ENCODE measurements around the gene NFIA. TPM values are rescaled to one million over a fixed set of nuclear protein-coding genes. Genes with fewer than 3 reads are reported as not detected.

Gene NFIA
- total and polyA plus RNA-seq, 2 of the 13 experiments (the other 11 are each of a cell fraction or from before 2014, with no cell fraction given) = 14.7 to 28.5 TPM

- Histone ChIP-seq H3K36me3 (replicated peaks in 1 of 2; ENCODE audit: control insufficient read depth in 1 of 2, insufficient read depth in 2 of 2, low read length in 2 of 2) (no peaks in the 10 kb centered on the region; a peak in 1 of 5 replicates), H3K9me3 (ENCODE audit: low read length) (no peaks in the 10 kb centered on the region), H3K9ac (ENCODE audit: insufficient read depth, low read depth, low read length) (no peak overlapping the region), H3K4me2 (ENCODE audit: low read depth, low read length) (no peak overlapping the region), H2AFZ (ENCODE audit: low read length) (no peak overlapping the region), H3K4me3 (replicated peaks in 1 of 3; ENCODE audit: insufficient read depth in 1 of 3, low read depth in 2 of 3, low read length in 3 of 3) (no peak overlapping the region), H3K4me1 (ENCODE audit: insufficient read depth, low read length) (peaks cover 28% of the 10 kb centered on the region), H3K27ac (ENCODE audit: extremely low read length, insufficient read depth, low read length) (no peak overlapping the region), H3K79me2 (ENCODE audit: insufficient read depth, low read length) (peaks cover 87% of the 10 kb centered on the region), H4K20me1 (ENCODE audit: insufficient read depth, low read length) (no peaks in the 10 kb centered on the region), H3K27me3 (ENCODE audit: control insufficient read depth in 1 of 2, insufficient read depth in 2 of 2, low read length in 2 of 2) (no peaks in the 10 kb centered on the region)
- POLR2A ChIA-PET = no interaction called here
- CTCF ChIA-PET (ENCODE audit: low intra/inter-chr PET ratio, low total read pairs) = no interaction called here
- DNase-seq (ENCODE audit: low spot score) (no peak), FAIRE-seq (no peak), ATAC-seq (no peak)
- WGBS (ENCODE audit: low lambda C conversion rate) = 95% methylated on average over 5 of the region's 5 CpGs
- intact Hi-C loops (cut with micrococcal nuclease; ENCODE audit: unreplicated experiment) (no loop called here), in situ Hi-C loops (cut with HindIII; ENCODE audit: extremely low pct_ligation_motif_present, low pct_unique_long_range_greater_than_20kb) (loop anchor here (10.0 kb wide), 1 partner anchor 56 kb away; no protein-coding TSS in a partner anchor)
- no TSS peak for BruUV-seq (replicated peaks)
- TF ChIP-seq ZFP37 (CRISPR knock-in tag; IDR thresholded peaks at IDR 0.05; ENCODE audit: borderline replicate concordance) (no peak), RBFOX2 (IDR thresholded peaks at IDR 0.05; ENCODE audit: low read depth, low read length) (no peak), ZNF784 (CRISPR knock-in tag; IDR thresholded peaks at IDR 0.05; ENCODE audit: borderline replicate concordance) (no peak), HDAC2 (CRISPR knock-in tag; IDR thresholded peaks at IDR 0.05) (no peak), SP140L (CRISPR knock-in tag; IDR thresholded peaks at IDR 0.05; ENCODE audit: borderline replicate concordance) (no peak), ZSCAN29 (CRISPR knock-in tag; conservative IDR thresholded peaks at IDR 0.05) (no peak), GMEB1 (CRISPR knock-in tag; IDR thresholded peaks at IDR 0.05; ENCODE audit: borderline replicate concordance) (no peak), TSC22D2 (CRISPR knock-in tag; IDR thresholded peaks at IDR 0.05; ENCODE audit: borderline replicate concordance) (no peak), ETV5 (CRISPR knock-in tag; IDR thresholded peaks at IDR 0.05; ENCODE audit: borderline replicate concordance) (no peak), ZNF337 (CRISPR knock-in tag; IDR thresholded peaks at IDR 0.05; ENCODE audit: borderline replicate concordance, low read depth) (no peak), MAFK (conservative IDR thresholded peaks at IDR 0.05 in 1 of 2, IDR thresholded peaks at IDR 0.05 in 1 of 2; ENCODE audit: low read length in 2 of 2) (no peak), ZNF563 (CRISPR knock-in tag; IDR thresholded peaks at IDR 0.05) (no peak), FOXK2 (IDR thresholded peaks at IDR 0.05) (no peak), FLYWCH1 (CRISPR knock-in tag; IDR thresholded peaks at IDR 0.05) (no peak), RARA (CRISPR knock-in tag; IDR thresholded peaks at IDR 0.05) (no peak), ZNF329 (CRISPR knock-in tag; IDR thresholded peaks at IDR 0.05; ENCODE audit: low read depth) (no peak), ZZZ3 (CRISPR knock-in tag; IDR thresholded peaks at IDR 0.05; ENCODE audit: borderline replicate concordance) (no peak), AKAP8 (CRISPR knock-in tag; IDR thresholded peaks at IDR 0.05) (no peak)
Observed at GRCh38 chr1:61238359-61238665, 156.0 kb downstream of the NFIA start.
